GM10847 (cell line): ENCODE data around the gene GRAMD2B.

Experiments
- POLR2A ChIP-seq: IDR thresholded peaks from 2 replicates; pipeline ENCODE4 v1.6.1; 2011; ENCODE audit not compliant: insufficient read length; ENCODE audit errors: extremely low read depth

Gene GRAMD2B

GRCh38 chr5:126534553-126534952 is 111.3 kb downstream of the GRAMD2B start:
- TF ChIP-seq POLR2A = no peak

- no peak for TF ChIP-seq POLR2A
Measured at GRCh38 chr5:126535856-126536545, 112.8 kb downstream of the GRAMD2B start.

GRCh38 chr5:126536874-126537273 is 113.7 kb downstream of the GRAMD2B start:
- no peak for TF ChIP-seq POLR2A

- no peak for TF ChIP-seq POLR2A
Measured at GRCh38 chr5:126538579-126538978, 115.4 kb downstream of the GRAMD2B start.

GRCh38 chr5:126540631-126541030 is 117.4 kb downstream of the GRAMD2B start:
- TF ChIP-seq POLR2A = no peak

GRCh38 chr5:126542441-126542840 is 119.2 kb downstream of the GRAMD2B start:
- no peak for TF ChIP-seq POLR2A

- no peak for TF ChIP-seq POLR2A
Measured at GRCh38 chr5:126543009-126543408, 119.8 kb downstream of the GRAMD2B start.

GRCh38 chr5:126543660-126544059 is 120.5 kb downstream of the GRAMD2B start:
- no peak for TF ChIP-seq POLR2A
